ENCODE measurements around the gene LRMDA.

LRMDA gene

DNA sequence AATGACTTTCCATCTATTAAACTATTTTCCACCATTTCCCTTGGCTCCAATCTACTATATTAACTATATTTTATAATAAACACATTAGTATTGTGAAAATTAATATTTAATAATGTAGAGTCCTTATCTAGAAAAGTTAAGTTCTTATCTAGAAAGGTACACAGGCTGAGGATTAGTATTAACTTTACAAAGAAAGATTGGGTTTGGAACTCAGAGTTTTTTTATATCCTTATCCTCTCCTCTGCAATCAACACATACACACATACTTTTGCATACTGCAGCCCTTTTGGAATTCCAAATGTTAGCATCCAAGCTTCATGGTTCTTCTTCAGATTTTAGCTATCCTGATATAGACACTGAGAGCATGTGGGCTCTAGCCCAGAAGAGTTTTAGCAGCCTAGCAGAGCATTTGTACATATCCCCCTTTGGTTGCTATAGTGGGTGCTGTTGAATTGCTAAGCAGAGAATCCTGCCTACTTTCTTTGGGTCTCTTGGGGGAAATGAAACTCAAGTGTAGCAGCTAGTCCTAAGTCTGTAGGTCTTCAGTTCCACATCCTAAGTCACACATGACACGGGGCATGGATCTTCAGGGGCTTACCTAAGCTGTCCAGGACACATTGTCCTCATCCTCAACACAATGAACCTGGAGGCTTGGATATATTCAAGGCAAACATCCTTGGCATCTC, 874.6 kb downstream of the LRMDA start:
- DNase-seq (ENCODE audit: low spot score): no peak

DNA sequence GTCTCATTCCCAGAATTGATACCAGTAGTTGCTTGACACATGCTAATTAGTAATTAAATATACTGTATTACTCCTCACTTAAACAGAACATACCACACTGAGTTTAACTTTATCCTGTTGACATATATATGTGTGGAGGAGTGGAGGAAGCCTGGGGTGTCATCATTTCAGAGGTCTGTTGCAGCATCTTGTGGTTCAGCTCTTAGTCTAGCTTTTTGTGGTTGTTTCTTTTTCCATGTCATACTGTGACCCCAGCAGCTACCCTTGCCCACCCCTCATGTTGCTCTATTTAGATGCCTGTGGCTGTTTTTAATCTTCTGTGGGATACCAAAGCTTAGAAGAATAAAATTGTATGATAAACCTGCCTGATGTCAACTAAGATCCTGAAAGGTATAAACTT, 875.4 kb downstream of the LRMDA start:
- DNase-seq (ENCODE audit: low spot score): no peak

DNA sequence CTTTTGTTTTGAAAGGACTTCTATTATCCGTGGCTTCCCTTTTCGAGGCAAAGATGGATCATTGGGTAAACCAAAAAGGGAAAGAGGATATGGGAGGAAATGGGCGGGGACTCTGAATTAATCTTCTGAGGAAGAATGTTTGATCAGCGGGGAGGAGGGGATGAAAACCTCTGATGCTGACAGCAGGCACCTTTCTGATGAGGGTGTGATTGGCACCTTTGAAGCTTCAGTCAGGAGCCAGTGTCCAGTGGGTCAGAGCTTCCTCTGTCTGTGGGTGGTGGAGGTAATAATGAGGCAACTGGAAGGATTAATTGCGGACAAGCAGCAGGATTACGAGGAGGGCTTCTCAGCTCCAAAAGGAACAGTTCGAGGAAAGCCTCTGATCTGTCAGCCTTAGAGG, 877.6 kb downstream of the LRMDA start:
- no peak for DNase-seq (ENCODE audit: low spot score)

DNA sequence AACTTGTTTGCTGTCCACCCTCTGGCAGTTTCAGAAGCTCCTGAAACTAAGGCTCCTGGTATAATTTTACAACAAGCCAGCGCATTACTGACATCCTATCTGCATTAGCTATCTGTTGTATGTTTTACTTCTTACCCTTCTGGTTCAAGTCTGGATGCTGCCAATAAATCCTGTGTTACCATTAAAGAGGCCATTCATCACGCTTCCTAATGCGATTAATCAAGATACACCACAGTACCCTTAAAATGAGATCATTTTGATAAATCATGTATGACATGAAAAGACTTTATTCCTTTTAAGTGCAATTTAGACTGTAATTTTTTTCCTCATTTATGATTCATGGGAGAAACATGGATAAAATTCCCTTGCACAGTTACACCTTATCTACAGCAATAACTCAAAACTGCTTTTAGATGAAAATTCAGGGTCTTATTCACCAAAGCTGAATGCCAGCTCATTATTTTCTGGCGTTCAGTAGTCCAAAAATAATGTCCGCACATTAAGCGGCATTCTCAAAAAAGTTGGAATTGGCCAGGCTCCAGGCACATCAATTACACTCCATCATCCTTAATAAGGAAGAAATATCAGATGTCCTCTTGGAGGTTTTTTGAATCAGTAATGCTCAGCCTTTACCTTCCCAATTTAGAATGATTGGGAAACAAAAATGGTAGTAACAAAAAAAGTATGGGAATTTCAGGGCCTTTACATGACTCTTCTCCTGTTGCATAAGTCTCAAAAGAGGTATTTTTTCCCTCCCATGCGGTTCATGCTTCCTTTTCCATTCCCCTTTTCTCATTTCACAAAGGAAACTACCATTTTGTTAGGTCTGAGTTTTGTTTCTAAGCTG, 878.5 kb downstream of the LRMDA start:
- no peak for DNase-seq (ENCODE audit: low spot score)

GRCh38 chr10:76310588-76311080, 879.2 kb downstream of the LRMDA start:
- no peak for DNase-seq (ENCODE audit: low spot score)

GRCh38 chr10:76311752-76312636, 880.6 kb downstream of the LRMDA start:
- DNase-seq (ENCODE audit: low spot score): peak; percentile 56

DNA sequence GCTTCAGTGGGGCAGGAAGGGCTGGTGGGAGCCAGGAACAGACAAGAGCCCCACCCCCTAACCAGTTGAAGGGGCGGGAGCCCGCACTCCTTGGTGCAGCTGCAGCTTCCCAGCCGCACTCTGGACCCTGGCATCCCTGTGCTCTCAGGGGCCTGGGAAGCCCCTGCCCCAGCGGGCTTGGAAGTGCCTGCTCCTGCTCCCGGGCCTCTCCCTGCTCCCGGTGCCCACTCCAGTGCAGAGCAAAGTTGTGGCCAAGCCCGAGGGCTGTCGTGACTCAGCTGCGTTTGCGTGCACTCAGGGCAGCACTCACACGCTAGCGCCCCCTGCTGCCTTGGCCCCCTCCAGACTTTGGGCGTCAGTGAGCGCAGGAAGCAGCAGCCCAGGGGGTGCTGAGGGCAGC, 883.8 kb downstream of the LRMDA start:
- DNase-seq (ENCODE audit: low spot score): no peak

DNA sequence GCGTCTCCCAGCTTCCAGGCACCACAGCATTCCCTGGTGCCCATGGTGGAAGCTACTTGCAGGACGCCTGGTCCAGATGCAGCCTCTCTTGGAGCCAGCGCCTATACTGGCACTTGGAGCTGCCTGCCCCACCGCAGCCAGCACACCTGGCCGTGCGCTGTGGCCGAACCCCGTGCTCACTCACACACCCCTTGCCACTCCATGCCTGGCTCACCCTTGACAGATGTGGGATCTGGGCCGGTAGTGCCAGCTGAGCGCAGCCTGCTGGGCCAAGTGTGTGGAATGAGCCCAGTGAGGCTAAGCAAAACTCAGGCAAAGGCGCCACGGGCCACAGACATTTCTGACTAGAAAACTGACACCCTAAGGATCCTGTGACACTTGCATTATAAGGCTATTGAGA, 884.8 kb downstream of the LRMDA start:
- no peak for DNase-seq (ENCODE audit: low spot score)

DNA sequence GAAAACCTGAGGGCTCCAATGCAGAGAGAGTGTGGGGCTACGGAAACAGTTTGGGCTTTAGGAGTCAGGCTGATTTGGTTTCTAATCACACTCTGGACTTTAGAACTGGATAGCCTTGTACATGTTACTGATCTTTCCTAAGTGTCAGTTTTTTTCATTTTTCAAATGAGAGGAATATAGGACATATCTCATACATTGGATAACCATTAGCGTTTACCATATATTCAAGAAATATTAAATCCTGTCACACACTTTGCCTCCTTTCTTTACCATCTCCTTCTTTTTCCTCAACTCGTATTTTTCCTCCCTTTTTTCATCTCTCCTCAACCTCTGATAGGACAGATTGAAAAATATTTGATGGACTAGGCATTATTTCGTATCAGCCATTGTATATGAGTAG, 885.7 kb downstream of the LRMDA start:
- DNase-seq (ENCODE audit: low spot score): no peak

- no peak for DNase-seq (ENCODE audit: low spot score)
Measured at GRCh38 chr10:76318211-76318610, 886.8 kb downstream of the LRMDA start.

- DNase-seq (ENCODE audit: low spot score): no peak
Measured at GRCh38 chr10:76319661-76320060, 888.2 kb downstream of the LRMDA start.

GRCh38 chr10:76324283-76324682, 892.9 kb downstream of the LRMDA start:
- no peak for DNase-seq (ENCODE audit: low spot score)

- DNase-seq (ENCODE audit: low spot score): no peak
Measured at GRCh38 chr10:76327441-76327840, 896.0 kb downstream of the LRMDA start.

DNA sequence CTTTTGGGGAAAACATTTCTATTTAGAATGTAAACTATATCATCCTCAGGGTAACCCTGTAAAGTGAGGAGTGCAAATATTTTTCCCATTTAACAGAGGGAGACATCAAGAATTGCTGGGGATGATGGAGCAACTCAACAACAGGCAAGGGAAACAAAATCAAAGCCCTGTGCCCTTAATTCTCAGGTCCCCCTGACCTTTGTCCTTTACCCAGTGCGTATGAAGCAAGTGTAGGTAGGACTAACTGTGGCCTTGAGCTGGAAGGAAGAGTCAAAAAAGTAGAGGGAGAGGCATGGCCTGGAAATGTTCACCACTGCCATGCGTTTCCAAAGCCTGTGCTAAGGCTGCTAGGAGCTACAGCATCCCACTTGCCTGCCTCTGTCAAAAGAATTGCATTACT, 896.9 kb downstream of the LRMDA start:
- no peak for DNase-seq (ENCODE audit: low spot score)

- DNase-seq (ENCODE audit: low spot score): no peak
Measured at GRCh38 chr10:76329891-76330575, 898.6 kb downstream of the LRMDA start.

- DNase-seq (ENCODE audit: low spot score): no peak
Measured at GRCh38 chr10:76331742-76332141, 900.3 kb downstream of the LRMDA start.

DNA sequence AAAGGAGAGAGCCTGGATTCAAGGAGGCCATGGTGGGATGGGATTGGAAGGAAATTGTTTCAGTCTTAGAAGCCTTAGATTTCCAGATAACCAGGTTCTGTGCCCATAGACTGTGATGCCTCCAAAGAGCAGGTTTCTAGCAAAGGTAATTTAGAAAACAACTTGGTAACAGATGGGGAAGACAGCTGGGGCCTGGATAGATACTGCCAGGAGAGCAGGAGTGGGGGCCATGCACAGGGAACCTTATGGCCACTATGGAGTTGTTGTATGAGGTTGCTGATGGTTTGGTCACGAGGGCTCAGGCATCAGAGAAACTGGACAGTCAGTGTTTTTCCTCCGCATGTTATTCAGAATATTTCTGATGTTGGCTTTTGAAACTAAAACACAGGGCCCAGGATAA, 901.9 kb downstream of the LRMDA start:
- no peak for DNase-seq (ENCODE audit: low spot score)

- DNase-seq (ENCODE audit: low spot score): no peak
Measured at GRCh38 chr10:76333796-76334195, 902.4 kb downstream of the LRMDA start.

DNA sequence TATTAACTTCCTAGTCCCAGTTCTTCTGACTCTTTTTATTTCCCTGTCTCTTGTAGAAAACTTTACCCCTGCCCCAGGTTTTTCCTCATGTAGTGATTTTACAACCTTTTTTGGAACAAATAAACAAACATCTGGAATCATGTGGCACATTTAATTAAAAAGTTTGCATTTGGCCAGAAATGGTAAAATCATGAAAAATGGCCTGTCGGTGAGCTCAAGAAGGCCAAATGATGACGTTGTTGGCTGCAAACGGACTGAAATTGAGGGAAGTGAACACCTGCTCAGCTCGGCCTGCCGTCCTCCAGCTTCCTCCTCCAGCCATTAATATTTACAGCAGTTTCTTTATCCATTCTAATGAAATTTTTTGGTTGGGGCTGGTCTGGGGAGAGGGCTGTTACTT, 902.8 kb downstream of the LRMDA start:
- no peak for DNase-seq (ENCODE audit: low spot score)

DNA sequence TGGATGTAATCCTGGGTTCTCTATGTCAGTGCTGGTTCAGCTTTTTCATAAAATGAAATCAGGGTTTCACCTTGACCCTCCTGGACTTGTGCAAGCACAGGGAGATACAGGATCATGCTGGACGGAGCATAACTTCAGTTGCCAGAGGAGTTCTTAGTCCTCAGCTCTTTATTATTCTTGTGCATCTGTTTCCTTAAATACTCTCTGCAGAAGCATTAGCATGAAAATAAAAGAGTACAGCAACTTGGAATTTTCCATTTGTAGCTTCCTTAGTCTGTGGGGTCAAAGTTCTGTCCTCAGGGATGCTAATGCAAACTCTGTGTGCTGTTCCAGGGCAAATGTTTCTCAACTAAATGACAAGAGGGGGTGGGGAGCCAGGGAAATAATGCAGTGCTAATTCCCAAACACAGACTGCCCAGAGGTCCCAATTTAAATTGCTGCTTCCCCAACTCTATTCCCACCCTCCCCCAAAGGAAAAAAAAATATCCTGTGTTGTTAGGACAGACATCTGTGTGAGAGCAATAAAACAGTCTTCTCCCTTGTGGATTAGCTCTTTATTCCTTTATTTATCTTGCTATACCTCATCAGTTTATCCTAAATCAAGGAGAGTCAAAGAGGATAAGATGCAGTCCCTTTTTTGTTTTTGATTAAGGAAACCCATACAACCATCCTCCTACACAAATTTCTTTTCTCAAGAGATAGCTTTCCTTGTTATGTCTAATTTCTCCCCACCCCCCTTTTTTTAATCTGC, 905.0 kb downstream of the LRMDA start:
- no peak for DNase-seq (ENCODE audit: low spot score)

DNA sequence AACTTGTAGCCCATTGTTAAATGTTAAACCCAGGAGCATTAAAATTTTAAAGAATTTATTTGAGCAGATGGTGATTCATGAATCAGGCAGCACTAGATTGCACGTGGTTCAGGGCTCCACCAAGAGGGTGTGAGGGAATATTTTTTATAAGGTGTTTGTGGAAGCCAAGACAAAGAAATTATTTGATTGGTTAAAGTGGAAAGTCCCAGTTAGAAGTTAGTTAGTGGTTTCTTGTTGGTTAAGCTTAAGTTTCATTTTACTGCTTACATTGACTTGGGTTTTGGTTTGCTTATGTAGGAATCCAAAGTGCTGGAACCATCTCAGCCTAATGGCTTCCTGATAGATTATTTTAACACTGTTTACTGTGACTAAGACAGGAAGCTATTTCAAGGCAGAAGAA, 906.2 kb downstream of the LRMDA start:
- DNase-seq (ENCODE audit: low spot score): no peak

Measured in SW480 (cell line).